ENCODE data around the gene PRKCB.

The PRKCB gene

DNA sequence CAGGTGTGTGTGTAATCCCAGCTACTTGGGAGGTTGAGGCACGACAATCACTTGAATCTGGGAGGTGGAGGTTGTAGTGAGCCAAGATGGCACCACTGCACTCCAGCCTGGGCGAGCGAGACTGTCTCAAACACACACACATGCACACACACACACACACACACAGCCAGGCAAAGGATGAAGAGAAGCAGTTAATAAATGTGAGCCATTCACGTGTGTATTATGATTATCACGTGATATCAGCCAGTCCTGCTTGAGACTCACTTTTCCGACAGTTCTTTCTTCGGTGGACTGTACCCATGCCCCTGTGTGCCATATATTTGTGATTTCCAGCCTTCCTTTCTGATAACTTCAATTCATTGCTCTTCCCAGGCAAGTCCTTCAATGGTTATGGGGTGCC is 119.3 kb downstream of the PRKCB start:
- DNase-seq = no peak
- TF ChIP-seq GATA1 (IDR thresholded peaks at IDR 0.05; ENCODE audit: low read depth, low read length) (no peak), POLR2A (IDR thresholded peaks at IDR 0.05; ENCODE audit: low read length) (no peak)

- DNase-seq = no peak
- no peak for TF ChIP-seq GATA1 (IDR thresholded peaks at IDR 0.05; ENCODE audit: low read depth, low read length)
- no peak for TF ChIP-seq POLR2A (IDR thresholded peaks at IDR 0.05; ENCODE audit: low read length)
Measured at GRCh38 chr16:23957287-23957686, 121.5 kb downstream of the PRKCB start.

DNA sequence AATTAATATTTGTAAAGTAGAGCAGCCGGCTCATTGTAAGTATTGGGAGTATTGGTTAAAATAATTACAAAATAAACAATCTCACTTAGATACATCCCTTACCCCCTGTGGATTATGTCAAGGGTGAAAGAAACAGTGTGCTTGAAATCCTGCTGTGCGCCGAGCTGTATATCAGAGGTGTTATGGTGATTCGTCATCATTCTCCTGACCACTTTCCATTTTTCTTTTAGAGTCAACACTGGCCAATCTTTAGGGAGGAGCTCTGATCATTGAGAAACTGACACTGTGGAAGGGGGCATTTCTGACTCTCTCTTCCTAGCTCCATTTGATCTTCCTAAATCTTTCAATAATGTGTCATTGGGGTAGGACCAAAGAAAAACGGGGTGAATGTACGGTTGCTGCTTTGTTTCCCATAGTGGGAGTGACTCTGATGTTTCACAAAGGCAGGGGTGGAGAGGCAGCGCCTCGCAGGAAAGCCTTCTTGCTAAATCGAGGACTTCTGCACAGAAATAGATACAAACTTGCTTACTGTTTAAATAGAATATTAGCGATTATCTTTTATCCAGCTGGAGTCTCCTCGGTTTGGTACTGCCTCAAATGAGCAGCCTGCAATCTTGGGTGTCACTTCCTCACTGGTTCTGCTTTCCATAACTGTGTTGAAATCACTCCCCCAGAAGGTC is 123.4 kb downstream of the PRKCB start:
- no peak for DNase-seq
- TF ChIP-seq GATA1 (IDR thresholded peaks at IDR 0.05; ENCODE audit: low read depth, low read length) (no peak), POLR2A (IDR thresholded peaks at IDR 0.05; ENCODE audit: low read length) (no peak)

DNA sequence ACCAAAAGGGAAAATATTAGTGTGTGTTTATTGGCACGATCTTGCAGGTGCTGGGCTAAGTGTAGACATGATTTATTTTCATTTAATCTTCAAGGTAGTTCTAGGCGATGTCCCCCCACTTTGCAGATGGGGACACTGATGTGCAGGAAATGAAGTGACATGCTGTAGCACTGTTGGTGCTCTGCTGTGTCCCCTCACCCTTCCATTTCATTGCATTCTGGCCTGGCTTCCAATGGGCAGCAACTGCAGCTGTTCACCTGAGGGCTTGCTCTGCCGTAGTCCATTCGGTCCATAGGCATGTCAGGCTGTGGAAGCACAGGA is 123.9 kb downstream of the PRKCB start:
- TF ChIP-seq GATA1 (IDR thresholded peaks at IDR 0.05; ENCODE audit: low read depth, low read length) (no peak), POLR2A (IDR thresholded peaks at IDR 0.05; ENCODE audit: low read length) (no peak)
- DNase-seq = no peak

DNA sequence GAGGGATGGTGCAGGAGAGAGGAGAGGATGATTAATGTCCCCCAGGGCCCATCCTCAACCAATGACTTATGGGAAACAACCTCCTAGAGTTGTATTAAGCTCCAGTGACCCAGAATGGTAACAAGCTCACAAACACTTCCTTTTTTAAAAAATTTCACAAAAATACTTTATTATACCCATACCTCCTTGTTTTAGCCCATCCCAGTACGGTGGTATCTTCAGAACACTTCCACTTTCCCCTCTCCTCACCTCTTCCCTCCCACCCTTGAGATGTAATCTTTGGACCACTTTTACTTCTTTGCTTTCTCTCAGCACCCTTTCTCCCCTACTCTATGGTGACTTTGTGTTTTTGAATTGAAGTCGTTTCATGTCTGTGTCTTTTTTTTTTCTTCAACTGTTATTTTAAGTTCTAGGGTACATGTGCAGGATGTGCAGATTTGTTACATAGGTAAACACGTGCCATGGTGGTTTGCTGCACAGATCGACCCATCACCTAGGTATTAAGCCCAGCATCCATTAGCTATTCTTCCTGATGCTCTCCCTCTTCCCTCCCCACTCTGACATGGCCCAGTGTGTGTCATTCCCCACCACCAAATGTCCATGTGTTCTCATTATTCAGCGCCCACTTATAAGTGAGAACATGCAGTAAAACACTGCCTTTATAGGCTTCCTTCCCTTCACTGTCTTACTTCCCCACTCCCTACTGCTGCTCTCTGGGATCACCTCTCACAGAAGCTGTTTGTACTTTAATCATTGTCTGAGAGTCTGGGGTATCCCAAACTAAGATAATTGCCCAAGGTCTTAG is 124.5 kb downstream of the PRKCB start:
- no peak for TF ChIP-seq GATA1 (IDR thresholded peaks at IDR 0.05; ENCODE audit: low read depth, low read length)
- TF ChIP-seq POLR2A (IDR thresholded peaks at IDR 0.05; ENCODE audit: low read length) = no peak
- DNase-seq = no peak

DNA sequence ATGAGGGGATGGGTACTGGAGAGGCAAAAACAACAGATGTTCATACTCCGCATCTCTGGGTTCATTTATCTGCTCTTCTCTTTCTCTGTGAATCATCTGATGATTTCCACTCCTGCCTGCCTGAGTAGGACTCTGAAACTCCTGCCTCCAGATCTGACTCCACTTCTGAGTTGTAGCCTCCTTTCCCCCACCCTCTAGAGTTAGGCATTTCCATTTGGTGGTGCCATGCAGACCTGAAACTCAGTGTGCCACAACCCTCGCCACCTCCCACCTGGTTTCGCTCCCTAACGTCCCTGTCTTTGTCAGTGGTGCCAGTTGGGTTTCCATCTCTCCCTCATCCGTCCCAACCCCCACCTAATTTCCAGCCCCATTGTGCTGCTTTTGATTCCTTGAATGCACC is 126.2 kb downstream of the PRKCB start:
- TF ChIP-seq POLR2A (IDR thresholded peaks at IDR 0.05; ENCODE audit: low read length) (no peak), GATA1 (IDR thresholded peaks at IDR 0.05; ENCODE audit: low read depth, low read length) (no peak)
- no peak for DNase-seq

DNA sequence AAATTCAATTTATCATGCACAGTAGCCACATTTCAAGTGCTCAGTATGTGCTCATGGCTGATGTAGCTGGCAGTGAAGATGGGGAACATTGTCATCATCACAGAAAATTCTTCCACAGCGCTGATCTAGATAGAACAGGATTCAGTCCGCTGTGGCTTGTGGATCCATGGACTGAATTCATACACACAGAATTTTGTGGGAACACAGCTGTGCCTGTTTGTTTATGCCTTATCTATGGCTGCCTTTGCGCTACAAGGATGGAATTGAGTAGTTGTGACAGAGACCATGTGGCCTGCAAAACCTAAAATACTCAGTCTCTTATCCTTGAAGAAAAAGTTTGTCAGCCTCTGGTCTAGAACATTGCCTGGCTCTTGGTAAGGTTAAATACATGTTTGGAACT is 128.4 kb downstream of the PRKCB start:
- no peak for DNase-seq
- no peak for TF ChIP-seq GATA1 (IDR thresholded peaks at IDR 0.05; ENCODE audit: low read depth, low read length)
- TF ChIP-seq POLR2A (IDR thresholded peaks at IDR 0.05; ENCODE audit: low read length) = no peak

DNA sequence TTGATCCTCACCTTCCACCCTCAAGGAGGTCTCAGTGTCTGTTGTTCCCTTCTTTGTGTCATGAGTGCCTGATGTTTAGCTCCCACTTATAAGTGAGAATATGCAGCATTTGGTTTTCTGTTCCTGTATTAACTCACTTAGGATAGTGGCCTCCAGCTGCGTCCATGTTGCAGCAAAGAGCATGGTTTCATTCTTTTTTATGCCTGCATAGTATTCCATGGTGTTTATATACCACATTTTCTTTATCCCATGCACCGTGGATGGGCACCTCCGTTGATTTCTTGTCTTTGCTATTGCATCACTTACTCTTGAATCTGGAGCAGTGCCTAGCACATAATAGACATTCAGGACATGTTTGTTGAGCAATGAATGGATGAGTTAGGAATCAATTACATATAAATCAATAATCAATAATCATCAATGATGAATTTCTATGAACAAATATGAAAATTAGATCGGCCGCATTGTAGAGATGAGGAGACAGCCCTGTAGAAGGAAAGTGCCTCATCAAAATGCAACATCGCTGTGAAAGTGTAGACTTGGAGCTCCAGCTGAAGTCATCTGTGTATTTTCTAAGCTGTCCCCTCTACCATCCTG is 129.5 kb downstream of the PRKCB start:
- TF ChIP-seq GATA1 (IDR thresholded peaks at IDR 0.05; ENCODE audit: low read depth, low read length) (no peak), POLR2A (IDR thresholded peaks at IDR 0.05; ENCODE audit: low read length) (no peak)
- DNase-seq = no peak

DNA sequence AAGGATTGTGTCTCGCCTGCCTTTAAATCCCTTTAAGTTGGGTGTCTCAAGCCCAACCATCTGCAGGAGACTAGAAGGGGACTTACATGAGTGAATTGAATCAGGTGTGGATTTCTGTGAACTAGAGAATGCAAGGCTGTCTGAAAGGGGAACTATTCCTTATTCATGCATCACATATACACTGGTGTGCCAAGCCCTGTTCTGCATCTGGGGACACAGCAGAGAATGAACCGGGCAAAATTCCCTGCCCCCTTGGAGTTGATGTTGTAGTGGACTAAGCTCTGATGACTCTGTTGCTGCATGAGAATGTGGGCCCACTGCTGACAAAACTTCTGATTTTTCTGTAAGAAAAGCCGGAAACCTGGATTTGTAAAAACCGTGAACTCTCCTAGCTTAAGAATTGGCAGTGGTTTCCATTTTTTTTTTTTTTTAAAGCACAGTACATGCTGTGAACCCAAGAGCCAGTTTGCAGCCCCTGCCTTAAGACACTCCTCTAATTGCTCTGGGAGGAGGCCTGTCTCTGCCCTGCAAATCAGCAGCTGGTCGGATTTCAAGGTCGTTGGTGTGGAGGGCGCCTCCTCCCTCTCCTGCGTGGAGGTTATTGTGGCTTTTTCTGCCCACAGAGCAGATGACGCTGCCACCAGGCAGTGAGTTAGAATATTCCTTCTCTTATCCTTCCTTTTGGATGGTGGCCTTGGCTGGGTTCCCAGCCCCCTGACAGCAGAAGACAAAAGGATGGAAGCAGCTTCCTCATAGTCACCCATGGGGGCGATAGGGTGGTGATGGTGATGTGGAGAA is 131.0 kb downstream of the PRKCB start:
- TF ChIP-seq POLR2A (IDR thresholded peaks at IDR 0.05; ENCODE audit: low read length) (no peak), GATA1 (IDR thresholded peaks at IDR 0.05; ENCODE audit: low read depth, low read length) (no peak)
- no peak for DNase-seq

DNA sequence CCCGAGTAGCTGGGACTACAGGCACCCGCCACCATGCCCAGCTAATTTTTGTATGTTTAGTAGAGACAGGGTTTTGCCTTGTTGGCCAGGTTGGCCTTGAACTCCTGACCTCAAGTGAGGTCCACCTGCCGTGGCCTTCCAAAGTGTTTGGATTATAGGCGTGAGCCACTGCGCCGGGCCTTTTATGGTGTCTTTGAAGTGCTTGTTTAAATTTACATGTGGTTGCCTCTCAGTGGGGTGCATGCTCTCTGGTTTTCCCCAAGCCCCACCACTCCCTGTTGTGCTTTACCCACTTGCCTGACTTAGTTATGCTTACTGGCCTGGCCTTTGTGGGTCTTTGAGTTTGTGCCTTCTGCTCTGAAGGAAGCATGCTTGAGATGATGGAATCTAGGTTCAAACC is 132.0 kb downstream of the PRKCB start:
- no peak for DNase-seq
- TF ChIP-seq GATA1 (IDR thresholded peaks at IDR 0.05; ENCODE audit: low read depth, low read length) (no peak), POLR2A (IDR thresholded peaks at IDR 0.05; ENCODE audit: low read length) (no peak)

DNA sequence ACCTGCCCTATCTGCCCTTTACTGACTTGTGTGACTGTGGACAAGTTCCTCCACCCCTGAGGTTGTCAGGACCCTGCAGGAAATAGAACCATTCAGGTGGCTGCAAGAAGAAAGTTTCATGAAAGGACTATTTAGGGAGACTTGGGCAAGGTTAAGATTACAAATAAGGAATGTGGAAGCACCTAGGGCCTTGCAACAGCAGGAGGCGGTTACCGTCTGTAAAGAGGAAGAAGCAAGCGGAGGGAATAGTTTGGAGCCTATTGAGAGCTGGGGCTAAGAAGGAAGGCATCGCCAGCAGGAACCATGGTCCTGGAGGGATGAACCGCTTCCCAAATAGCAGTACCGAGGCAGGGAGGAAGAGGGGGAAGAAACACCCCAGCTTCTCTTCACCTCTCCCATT is 132.4 kb downstream of the PRKCB start:
- TF ChIP-seq POLR2A (IDR thresholded peaks at IDR 0.05; ENCODE audit: low read length) (no peak), GATA1 (IDR thresholded peaks at IDR 0.05; ENCODE audit: low read depth, low read length) (no peak)
- no peak for DNase-seq

DNA sequence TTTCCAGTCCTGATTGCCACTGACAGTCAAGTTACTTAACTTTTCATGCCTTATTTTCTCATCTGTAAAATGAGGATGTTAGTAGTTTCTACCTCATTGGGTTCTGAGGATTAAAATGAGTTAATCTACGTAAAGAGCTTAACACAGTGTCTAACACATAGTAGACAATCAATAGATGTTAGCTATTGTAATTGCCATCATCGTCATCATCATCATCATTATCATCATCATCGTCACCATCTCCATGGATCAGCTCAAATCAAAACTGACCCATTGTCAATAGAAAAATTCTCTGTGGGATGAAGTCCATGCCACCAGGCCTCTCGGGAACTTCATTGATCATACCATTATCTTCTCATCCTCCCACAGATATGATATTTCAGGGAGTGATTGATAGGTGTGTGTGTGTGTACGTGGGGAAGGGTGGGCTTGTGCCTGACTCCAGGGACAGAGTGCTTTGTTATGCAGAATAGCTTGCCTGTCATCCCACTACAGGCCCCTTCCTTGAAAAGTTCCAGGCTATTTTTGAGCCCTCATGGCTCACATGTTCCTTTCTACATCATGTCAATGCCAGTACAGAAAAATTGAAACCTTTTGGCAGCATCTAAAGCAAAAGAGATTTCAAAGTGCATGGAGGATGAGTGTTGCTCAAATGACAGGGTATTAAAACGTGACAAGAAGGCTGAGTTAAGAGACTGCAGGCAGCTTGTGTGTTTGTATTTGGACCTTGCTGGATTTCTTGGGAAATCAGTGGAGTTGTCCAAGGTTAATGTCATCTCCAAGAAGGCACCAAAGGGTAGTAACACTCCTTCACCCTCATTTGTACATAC is 133.9 kb downstream of the PRKCB start:
- no peak for DNase-seq
- no peak for TF ChIP-seq POLR2A (IDR thresholded peaks at IDR 0.05; ENCODE audit: low read length)
- no peak for TF ChIP-seq GATA1 (IDR thresholded peaks at IDR 0.05; ENCODE audit: low read depth, low read length)

- TF ChIP-seq GATA1 (IDR thresholded peaks at IDR 0.05; ENCODE audit: low read depth, low read length) (no peak), POLR2A (IDR thresholded peaks at IDR 0.05; ENCODE audit: low read length) (no peak)
- DNase-seq = no peak
Measured at GRCh38 chr16:23974223-23974622, 138.4 kb downstream of the PRKCB start.
